Natural killer cell (primary cell): ENCODE data around the gene CEP112. TPM values are rescaled to one million over a fixed set of nuclear protein-coding genes. Genes with fewer than 3 reads are reported as not detected.
"Not testable (repeated sequence)": the region's sequence is repeated elsewhere in the genome, so short reads cannot be mapped to it uniquely, and the experiment has no call there.

ENCODE experiments used
- ATAC-seq, 3 donors: fragments of 150-1000 bp in 2 of 3; fragments of 200-7000 bp in 1 of 3; cut with Tn5 transposase; 1 replicate in 1 of 3; 2 replicates in 2 of 3; pipeline ENCODE4 v1.10.0; 2021; ENCODE audit warnings: mild to moderate bottlenecking in 2 of 3, moderate library complexity in 2 of 3
- DNase-seq, 2 donors: peaks; one replicate each; pipeline versions ENCODE4 v3.0.0 to v3.0.0-alpha.2; 2013 to 2021; ENCODE audit warnings: mixed read lengths in 1 of 2
- H3K27ac ChIP-seq: one replicate; pipeline ENCODE4 v1.5.1; 2013; ENCODE audit warnings: mild to moderate bottlenecking, low read length
- H3K27me3 ChIP-seq: one replicate; pipeline ENCODE4 v1.6.1; 2013; ENCODE audit warnings: low read length; ENCODE audit not compliant: control insufficient read depth, insufficient read depth
- H3K36me3 ChIP-seq: one replicate; pipeline ENCODE4 v1.6.1; 2013; ENCODE audit warnings: low read length; ENCODE audit not compliant: control insufficient read depth, insufficient read depth
- H3K4me1 ChIP-seq: one replicate; pipeline ENCODE4 v1.6.1; 2013; ENCODE audit warnings: low read length; ENCODE audit not compliant: control insufficient read depth, insufficient read depth
- H3K4me3 ChIP-seq: one replicate; pipeline ENCODE4 v1.5.1; 2013; ENCODE audit warnings: low read length
- H3K9me3 ChIP-seq: one replicate; pipeline ENCODE4 v1.6.1; 2013; ENCODE audit warnings: low read length; ENCODE audit not compliant: control insufficient read depth, insufficient read depth
- H3K27ac Mint-ChIP-seq, 2 donors: one replicate each; pipeline ENCODE4 v1.8.0; 2022; ENCODE audit warnings: mild to moderate bottlenecking in 2 of 2, mixed read lengths in 2 of 2, moderate library complexity in 1 of 2
- H3K27me3 Mint-ChIP-seq, 2 donors: one replicate each; pipeline ENCODE4 v1.8.0; 2022; ENCODE audit warnings: low read depth in 2 of 2, mixed read lengths in 2 of 2
- H3K36me3 Mint-ChIP-seq: one replicate; pipeline ENCODE4 v1.8.0; 2022; ENCODE audit warnings: mixed read lengths
- H3K4me1 Mint-ChIP-seq, 2 donors: one replicate each; pipeline ENCODE4 v1.8.0; 2022; ENCODE audit warnings: mixed read lengths in 2 of 2
- H3K4me3 Mint-ChIP-seq: one replicate; pipeline ENCODE4 v1.8.0; 2022; ENCODE audit warnings: mild to moderate bottlenecking, moderate library complexity, mixed read lengths
- H3K9me3 Mint-ChIP-seq, 2 donors: one replicate each; pipeline ENCODE4 v1.8.0; 2022; ENCODE audit warnings: mixed read lengths in 2 of 2
- WGBS: methylation state at CpG from one replicate; pipeline ENCODE4 v1.1.7; 2013; ENCODE audit warnings: missing lambda C conversion rate; ENCODE audit not compliant: insufficient coverage; 5-methylcytosine and 5-hydroxymethylcytosine counted together
- intact Hi-C: fragments of 100-400 bp; cut with micrococcal nuclease; formaldehyde crosslinking; loops from one replicate; pipeline ENCODE4 v1.14.2; 2022
- total RNA-seq, 4 donors: library from RNA; stranded (reverse); fragments of 120-200 nt in 1 of 4; gene quantifications; one replicate each; pipeline versions ENCODE4 v1.2.3 to v1.2.4, GENCODE V29; 2013 to 2022
- TF ChIP-seq, protein P1 (sequence below): fragments of 200-600 bp; IDR thresholded peaks from one replicate; pipeline ENCODE4 v1.8.0; 2022; ENCODE audit warnings: antibody characterized with exemption

Gene CEP112
- total RNA-seq, 3 donors from 2014 or later (not counting 1 experiment from before 2014, with no cell fraction given) = 0.60 to 1.1 (median 0.85) TPM

DNA sequence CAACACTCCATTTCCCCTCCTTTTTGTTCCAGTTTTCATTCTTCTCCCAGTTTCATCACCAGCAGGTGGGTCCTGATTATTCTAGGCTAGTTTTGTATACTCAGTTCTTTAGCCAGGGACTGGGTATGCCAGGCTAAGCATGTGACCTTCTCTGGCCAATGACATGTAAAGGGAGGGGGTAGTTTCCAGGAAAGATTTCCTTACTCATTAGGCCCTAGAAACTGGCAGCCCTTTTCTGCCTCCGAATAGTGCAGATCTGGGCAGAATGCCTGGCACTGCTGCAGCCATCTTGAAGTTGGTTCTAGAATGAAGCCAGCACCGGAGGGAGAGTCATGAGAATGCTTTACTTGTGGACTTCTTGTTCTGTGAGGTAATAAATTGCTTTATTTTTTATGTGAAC, 503.6 kb downstream of the CEP112 start:
- Mint-ChIP-seq H3K9me3 (no peaks in the 10 kb centered on the region), H3K4me1 (peaks cover 0 to 6% of the 10 kb centered on the region in 2 donors), H3K27me3 (peaks cover 7 to 9% of the 10 kb centered on the region in 2 donors), H3K4me3 (no peak overlapping the region), H3K36me3 (no peaks in the 10 kb centered on the region), H3K27ac (no peak overlapping the region)
- H3K9me3 ChIP-seq = no peaks in the 10 kb centered on the region
- no peaks in the 10 kb centered on the region for H3K27me3 ChIP-seq
- no peaks in the 10 kb centered on the region for H3K4me1 ChIP-seq
- TF ChIP-seq, protein P1, sequence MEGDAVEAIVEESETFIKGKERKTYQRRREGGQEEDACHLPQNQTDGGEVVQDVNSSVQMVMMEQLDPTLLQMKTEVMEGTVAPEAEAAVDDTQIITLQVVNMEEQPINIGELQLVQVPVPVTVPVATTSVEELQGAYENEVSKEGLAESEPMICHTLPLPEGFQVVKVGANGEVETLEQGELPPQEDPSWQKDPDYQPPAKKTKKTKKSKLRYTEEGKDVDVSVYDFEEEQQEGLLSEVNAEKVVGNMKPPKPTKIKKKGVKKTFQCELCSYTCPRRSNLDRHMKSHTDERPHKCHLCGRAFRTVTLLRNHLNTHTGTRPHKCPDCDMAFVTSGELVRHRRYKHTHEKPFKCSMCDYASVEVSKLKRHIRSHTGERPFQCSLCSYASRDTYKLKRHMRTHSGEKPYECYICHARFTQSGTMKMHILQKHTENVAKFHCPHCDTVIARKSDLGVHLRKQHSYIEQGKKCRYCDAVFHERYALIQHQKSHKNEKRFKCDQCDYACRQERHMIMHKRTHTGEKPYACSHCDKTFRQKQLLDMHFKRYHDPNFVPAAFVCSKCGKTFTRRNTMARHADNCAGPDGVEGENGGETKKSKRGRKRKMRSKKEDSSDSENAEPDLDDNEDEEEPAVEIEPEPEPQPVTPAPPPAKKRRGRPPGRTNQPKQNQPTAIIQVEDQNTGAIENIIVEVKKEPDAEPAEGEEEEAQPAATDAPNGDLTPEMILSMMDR = no peak
- H3K27ac ChIP-seq = no peak overlapping the region
- no peak for DNase-seq
- WGBS = 90% methylated on average over 2 of the region's 2 CpGs
- intact Hi-C loops = no loop called here
- H3K36me3 ChIP-seq = no peaks in the 10 kb centered on the region
- H3K4me3 ChIP-seq = no peak overlapping the region
- ATAC-seq = no peak

DNA sequence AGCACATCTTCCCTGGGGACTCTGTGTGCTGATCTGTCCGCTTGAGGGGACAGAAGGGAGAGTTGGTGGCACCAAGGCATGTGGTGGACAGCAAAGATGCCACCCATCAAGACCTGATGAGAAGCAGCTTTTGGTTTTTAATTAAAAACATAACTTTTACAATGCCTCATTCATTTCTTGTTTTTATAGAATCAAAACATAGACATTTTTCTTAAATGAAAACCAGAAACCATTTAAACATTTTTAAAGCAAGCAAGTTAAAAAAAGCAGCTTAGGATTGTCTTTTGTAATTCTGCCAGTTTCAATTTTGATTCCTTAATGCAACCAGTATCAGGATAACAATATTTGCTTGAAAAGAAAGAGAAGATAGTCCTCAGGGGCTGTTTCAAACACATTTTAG, 506.8 kb downstream of the CEP112 start:
- H3K27me3 ChIP-seq = no peaks in the 10 kb centered on the region
- Mint-ChIP-seq H3K27me3 (peaks cover 2 to 7% of the 10 kb centered on the region in 2 donors), H3K27ac (no peak overlapping the region), H3K4me1 (no peaks in the 10 kb centered on the region), H3K9me3 (no peaks in the 10 kb centered on the region), H3K4me3 (no peak overlapping the region), H3K36me3 (no peaks in the 10 kb centered on the region)
- ATAC-seq (no peak), DNase-seq (no peak)
- no peaks in the 10 kb centered on the region for H3K4me1 ChIP-seq
- H3K9me3 ChIP-seq = no peaks in the 10 kb centered on the region
- H3K4me3 ChIP-seq = no peak overlapping the region
- WGBS = 88% methylated on average over 1 of the region's 1 CpG
- no peaks in the 10 kb centered on the region for H3K36me3 ChIP-seq
- TF ChIP-seq, protein P1 = no peak
- H3K27ac ChIP-seq = no peak overlapping the region
- intact Hi-C loops = no loop called here

DNA sequence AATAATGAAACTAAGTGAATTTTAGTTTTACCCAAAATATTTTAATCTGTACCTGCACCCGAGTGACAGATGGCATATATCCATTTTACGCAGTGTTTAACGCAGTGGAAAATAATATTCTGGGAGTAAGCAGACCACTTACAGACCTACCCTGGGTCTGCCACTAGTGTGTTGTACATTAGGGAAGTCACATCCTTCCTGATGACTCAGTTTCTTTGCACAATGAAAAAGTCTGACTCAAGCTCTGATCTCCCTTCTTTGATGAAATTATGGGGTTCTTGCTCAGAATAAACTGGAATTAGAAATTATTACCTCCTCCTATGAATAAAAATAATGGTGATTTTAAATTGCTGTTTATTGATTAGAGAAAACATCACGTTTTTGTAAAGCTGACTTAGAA, 507.3 kb downstream of the CEP112 start:
- no peak for DNase-seq
- Histone ChIP-seq H3K9me3 (no peaks in the 10 kb centered on the region), H3K4me1 (no peaks in the 10 kb centered on the region), H3K27ac (no peak overlapping the region), H3K27me3 (no peaks in the 10 kb centered on the region), H3K36me3 (no peaks in the 10 kb centered on the region), H3K4me3 (no peak overlapping the region)
- Mint-ChIP-seq H3K36me3 (no peaks in the 10 kb centered on the region), H3K27me3 (peaks cover 2 to 7% of the 10 kb centered on the region in 2 donors), H3K4me1 (no peaks in the 10 kb centered on the region), H3K4me3 (no peak overlapping the region), H3K9me3 (no peaks in the 10 kb centered on the region), H3K27ac (no peak overlapping the region)
- intact Hi-C loops = no loop called here
- TF ChIP-seq, protein P1 = no peak
- WGBS = 85% methylated on average over 4 of the region's 4 CpGs
- ATAC-seq = no peak

DNA sequence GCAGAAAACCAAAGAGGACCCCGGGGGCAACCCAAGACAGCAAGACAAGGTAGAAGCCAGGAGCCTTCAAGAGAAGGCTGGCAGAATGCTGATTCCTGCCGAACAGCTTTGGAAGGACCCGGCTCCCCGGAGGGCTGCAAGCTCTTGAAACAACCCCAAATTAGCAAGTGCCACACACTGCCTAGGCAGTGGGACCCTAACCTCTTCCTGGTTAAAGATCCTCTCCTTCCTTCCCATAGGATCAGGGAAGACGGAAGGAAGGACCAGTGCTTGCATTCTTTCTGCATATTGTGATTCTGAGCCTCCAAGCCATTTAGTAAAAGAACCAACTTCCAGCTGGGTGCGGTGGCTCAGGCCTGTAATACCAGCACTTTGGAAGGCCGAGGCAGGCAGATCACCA, 508.5 kb downstream of the CEP112 start:
- WGBS = 92% methylated on average over 7 of the region's 7 CpGs
- no peak for ATAC-seq
- no peaks in the 10 kb centered on the region for H3K9me3 Mint-ChIP-seq
- Histone ChIP-seq H3K4me1 (no peaks in the 10 kb centered on the region), H3K36me3 (no peaks in the 10 kb centered on the region), H3K27me3 (no peaks in the 10 kb centered on the region), H3K4me3 (no peak overlapping the region), H3K27ac (no peak overlapping the region), H3K9me3 (no peaks in the 10 kb centered on the region)
- no peak overlapping the region for H3K4me3 Mint-ChIP-seq
- TF ChIP-seq, protein P1 = no peak
- H3K36me3 Mint-ChIP-seq = no peaks in the 10 kb centered on the region
- no peak for DNase-seq
- no peaks in the 10 kb centered on the region for H3K4me1 Mint-ChIP-seq
- intact Hi-C loops = no loop called here
- H3K27ac Mint-ChIP-seq = no peak overlapping the region
- H3K27me3 Mint-ChIP-seq = peaks cover 2 to 10% of the 10 kb centered on the region in 2 donors

DNA sequence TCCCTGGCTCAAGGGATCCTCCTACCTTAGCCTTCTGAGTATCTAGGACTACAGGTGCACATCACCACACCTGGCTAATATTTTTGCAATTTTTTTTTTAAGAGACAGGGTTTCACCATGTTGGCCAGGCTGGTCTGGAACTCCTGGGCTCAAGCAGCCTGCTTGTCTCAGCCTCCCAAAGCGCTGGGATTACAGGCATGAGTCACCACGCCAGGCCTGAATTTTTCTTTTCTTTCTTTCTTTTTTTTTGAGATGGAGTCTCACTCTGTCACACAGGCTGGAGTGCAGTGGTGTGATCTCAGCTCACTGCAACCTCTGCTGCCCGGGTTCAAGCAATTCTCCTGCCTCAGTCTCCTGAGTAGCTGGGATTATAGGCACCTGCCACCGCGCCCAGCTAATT, 510.2 kb downstream of the CEP112 start:
- H3K4me3 Mint-ChIP-seq, H3K4me1 Mint-ChIP-seq, DNase-seq, intact Hi-C loops, ATAC-seq, H3K36me3 Mint-ChIP-seq, H3K27me3 ChIP-seq, H3K9me3 Mint-ChIP-seq, H3K36me3 ChIP-seq, H3K27ac ChIP-seq, H3K27ac Mint-ChIP-seq, H3K4me3 ChIP-seq, H3K4me1 ChIP-seq, H3K9me3 ChIP-seq: not testable (repeated sequence)
- peaks cover 2 to 16% of the 10 kb centered on the region in 2 donors for H3K27me3 Mint-ChIP-seq
- WGBS = 93% methylated on average over 5 of the region's 5 CpGs
